Activated T-cell treated with anti-CD3 and anti-CD28 coated beads, Interleukin-2, amount 50 U/mL, for 72 hours (primary cell): Measurements from ENCODE around the gene KIF26B. TPM values are rescaled to one million over a fixed set of nuclear protein-coding genes. Genes with fewer than 3 reads are reported as not detected.

Experiments used
- ATAC-seq, 2 donors: fragments of 150-1000 bp; cut with Tn5 transposase; replicated peaks in 1 of 2; 2 replicates each; pipeline ENCODE4 v1.10.0; 2021; ENCODE audit warnings: moderate library complexity in 2 of 2, mild to moderate bottlenecking in 1 of 2
- DNase-seq, 2 donors: peaks; one replicate each; pipeline ENCODE4 v3.0.0; 2021 to 2022; ENCODE audit warnings: mixed read lengths in 1 of 2
- H3K27ac Mint-ChIP-seq: one replicate; pipeline ENCODE4 v1.8.0; 2022; ENCODE audit warnings: mild to moderate bottlenecking, moderate library complexity, mixed read lengths
- H3K27me3 Mint-ChIP-seq: one replicate; pipeline ENCODE4 v1.8.0; 2022; ENCODE audit warnings: low read depth, mixed read lengths
- H3K36me3 Mint-ChIP-seq, 2 donors: one replicate each; pipeline ENCODE4 v1.8.0; 2022; ENCODE audit warnings: mixed read lengths in 2 of 2, mild to moderate bottlenecking in 1 of 2; ENCODE audit not compliant: insufficient read depth in 2 of 2
- H3K4me1 Mint-ChIP-seq: one replicate; pipeline ENCODE4 v1.8.0; 2022; ENCODE audit warnings: low read depth, mixed read lengths
- H3K4me3 Mint-ChIP-seq, 2 donors: one replicate each; pipeline ENCODE4 v1.8.0; 2022; ENCODE audit warnings: mild to moderate bottlenecking in 2 of 2, mixed read lengths in 2 of 2, moderate library complexity in 2 of 2
- H3K9me3 Mint-ChIP-seq, 2 donors: one replicate each; pipeline ENCODE4 v1.8.0; 2022; ENCODE audit warnings: mixed read lengths in 2 of 2
- total RNA-seq, 2 donors: library from RNA; stranded (reverse); gene quantifications; one replicate each; pipeline ENCODE4 v1.2.3, GENCODE V29; 2022

Gene KIF26B
- total RNA-seq, 2 donors from 2014 or later, result 0.25 to 0.34 TPM

DNA sequence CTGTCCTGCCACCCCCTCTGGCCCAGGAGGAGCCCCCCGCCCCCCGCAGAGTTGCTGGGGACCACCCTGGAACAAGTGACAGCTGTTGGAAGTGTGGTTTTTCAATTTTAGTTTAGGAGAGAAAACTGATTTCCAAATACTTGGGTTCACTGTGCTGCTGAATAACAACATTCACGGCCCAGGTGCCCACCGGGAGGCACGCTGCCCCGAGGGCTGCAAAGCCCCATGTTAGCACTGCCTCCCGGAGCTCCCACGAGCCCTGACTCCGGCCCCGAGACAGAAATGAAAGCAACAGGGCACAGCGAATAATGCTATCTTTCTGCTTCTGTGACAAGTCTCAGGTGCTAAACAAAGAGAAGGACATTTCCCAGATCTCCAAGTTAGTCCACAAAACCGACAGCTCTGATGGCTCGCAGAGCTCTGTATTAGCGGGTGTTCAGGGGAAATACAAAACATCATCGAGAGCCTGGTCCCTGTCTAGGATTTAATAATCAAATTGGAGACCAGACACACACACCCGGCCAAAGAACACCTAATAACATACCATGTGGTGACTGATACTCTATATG is 451.5 kb downstream of the KIF26B start:
- ATAC-seq (no peak), DNase-seq (no peak)
- Mint-ChIP-seq H3K4me3 (no peak overlapping the region), H3K27me3 (peaks cover 7% of the 10 kb centered on the region), H3K9me3 (no peaks in the 10 kb centered on the region), H3K36me3 (no peaks in the 10 kb centered on the region), H3K4me1 (no peaks in the 10 kb centered on the region), H3K27ac (no peak overlapping the region)

DNA sequence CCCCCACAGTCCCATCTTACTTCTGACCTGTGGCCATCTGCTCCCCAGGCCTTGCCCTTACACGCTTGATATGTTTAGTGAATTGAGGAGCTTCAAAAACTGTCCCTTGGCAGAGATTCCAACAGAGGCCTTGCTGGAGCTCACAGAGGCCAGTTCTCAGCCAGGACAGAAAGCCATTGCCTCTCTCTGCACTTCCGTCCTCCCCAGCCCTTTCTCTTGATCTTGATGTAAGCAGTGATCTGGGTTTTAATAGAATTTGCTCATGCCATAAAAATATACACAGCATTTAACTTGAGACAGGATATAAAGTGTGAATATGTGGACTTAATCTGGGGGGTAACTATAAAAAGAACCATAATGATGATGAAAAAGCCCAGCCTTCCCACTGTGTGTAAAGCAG is 453.5 kb downstream of the KIF26B start:
- no peak overlapping the region for H3K27ac Mint-ChIP-seq
- no peak overlapping the region for H3K4me3 Mint-ChIP-seq
- no peaks in the 10 kb centered on the region for H3K36me3 Mint-ChIP-seq
- H3K27me3 Mint-ChIP-seq, result peaks cover 7% of the 10 kb centered on the region
- no peaks in the 10 kb centered on the region for H3K9me3 Mint-ChIP-seq
- DNase-seq (no peak), ATAC-seq (no peak)
- no peaks in the 10 kb centered on the region for H3K4me1 Mint-ChIP-seq

DNA sequence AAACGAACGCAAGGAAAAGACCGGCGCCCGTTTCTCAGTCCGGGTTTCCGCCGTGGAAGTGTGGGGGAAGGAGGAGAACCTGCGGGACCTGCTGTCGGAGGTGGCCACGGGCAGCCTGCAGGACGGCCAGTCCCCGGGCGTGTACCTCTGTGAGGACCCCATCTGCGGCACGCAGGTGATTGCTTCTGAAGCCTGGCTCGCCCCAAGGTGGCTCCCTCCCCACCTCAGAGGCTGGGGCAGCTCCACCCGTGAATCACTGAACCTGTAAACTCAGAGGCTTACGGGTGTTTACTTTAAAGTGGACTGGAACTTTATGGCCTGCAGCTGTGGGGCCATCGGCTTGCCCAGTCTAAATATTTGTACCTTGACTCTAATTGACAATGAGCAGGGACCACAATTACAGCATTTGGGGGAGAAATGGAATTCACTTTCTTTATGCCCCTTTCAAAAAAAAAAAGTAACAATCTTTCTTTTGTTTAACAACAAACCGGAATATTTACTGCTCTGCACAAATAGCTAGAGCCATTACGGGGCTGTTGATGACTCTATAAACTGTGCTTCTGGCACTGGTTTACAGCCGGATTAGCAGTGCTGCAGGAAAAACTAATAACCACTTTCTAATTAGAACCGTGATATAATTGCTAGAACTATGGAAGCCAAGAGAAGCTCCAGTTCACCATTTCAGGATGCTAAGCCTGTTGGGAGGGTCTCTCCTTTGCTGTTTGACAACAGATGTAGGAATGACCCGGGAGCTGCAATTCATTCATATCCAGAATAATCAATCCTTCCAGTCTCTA is 454.8 kb downstream of the KIF26B start:
- H3K27ac Mint-ChIP-seq, result no peak overlapping the region
- peaks cover 7% of the 10 kb centered on the region for H3K27me3 Mint-ChIP-seq

DNA sequence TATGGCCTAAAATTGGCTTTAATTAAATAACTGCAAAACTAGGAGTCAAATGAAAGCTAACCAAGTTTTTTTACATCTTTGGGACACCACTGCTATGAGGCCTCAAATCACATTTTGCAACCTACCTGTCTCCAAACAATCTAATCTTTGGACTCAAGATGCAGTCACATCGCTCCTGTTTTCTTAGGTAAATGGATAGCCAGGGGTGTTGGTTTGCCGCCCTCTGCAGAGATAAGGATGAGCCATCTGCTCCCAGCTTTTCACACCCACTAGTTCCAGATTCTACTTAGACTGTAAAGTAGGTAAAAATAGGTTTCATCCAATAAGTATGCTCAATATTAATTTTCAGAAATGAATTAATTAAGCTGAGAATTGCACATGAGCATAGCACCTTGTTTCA is 456.5 kb downstream of the KIF26B start:
- peaks cover 10% of the 10 kb centered on the region for H3K27me3 Mint-ChIP-seq
- H3K4me1 Mint-ChIP-seq, result no peaks in the 10 kb centered on the region
- no peak for ATAC-seq
- no peaks in the 10 kb centered on the region for H3K9me3 Mint-ChIP-seq
- H3K4me3 Mint-ChIP-seq, result no peak overlapping the region
- H3K36me3 Mint-ChIP-seq, result no peaks in the 10 kb centered on the region
- no peak overlapping the region for H3K27ac Mint-ChIP-seq
- DNase-seq, result no peak

More for the DNA sequence above, 454.8 kb downstream of the KIF26B start:
- no peaks in the 10 kb centered on the region for H3K4me1 Mint-ChIP-seq
- no peaks in the 10 kb centered on the region for H3K36me3 Mint-ChIP-seq
- ATAC-seq, result no peak
- no peak for DNase-seq
- H3K9me3 Mint-ChIP-seq, result no peaks in the 10 kb centered on the region
- no peak overlapping the region for H3K4me3 Mint-ChIP-seq

DNA sequence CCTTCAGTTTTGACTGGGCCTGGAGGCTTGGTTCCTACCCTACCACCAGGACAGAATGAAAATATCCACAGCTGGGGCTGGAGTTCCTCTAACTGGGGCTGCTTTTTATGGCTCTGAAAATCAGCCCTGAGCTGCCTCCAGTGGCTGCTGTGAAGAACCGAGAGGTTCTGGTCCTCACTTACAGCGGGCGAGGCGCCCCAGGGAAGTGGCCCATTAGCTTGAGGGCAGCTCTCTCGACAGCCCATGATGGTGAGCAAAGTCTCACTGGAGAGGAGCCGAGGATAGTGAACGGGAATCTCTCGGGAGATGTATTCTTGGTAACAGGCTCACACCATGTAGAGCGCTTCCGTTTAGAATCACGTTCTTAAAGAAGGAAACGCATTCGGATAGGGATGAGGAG is 459.7 kb downstream of the KIF26B start:
- H3K4me3 Mint-ChIP-seq, result no peak overlapping the region
- peaks cover 4% of the 10 kb centered on the region for H3K27me3 Mint-ChIP-seq

DNA sequence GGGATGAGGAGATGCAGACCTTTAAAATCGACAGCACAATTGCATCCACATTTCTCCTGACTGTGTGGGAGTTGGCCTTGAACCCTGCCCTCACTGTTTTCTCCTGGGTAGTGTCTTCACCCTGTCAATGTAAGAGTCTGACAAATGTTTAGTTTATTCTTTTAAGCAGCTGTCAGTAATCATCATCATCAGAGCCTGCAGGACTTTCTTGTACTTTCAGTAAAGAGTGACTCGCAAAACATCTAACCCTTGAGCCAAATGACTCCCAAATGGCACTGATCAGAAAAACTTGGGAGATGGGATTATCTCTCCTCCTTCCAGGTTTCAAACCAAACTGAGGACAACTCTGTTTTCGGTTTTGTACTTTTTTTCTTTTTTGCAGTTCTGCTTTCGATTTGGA is 460.2 kb downstream of the KIF26B start:
- Mint-ChIP-seq H3K9me3 (no peaks in the 10 kb centered on the region), H3K27ac (no peak overlapping the region), H3K4me3 (no peak overlapping the region), H3K4me1 (no peaks in the 10 kb centered on the region), H3K36me3 (no peaks in the 10 kb centered on the region), H3K27me3 (peaks cover 4% of the 10 kb centered on the region)
- DNase-seq (no peak), ATAC-seq (no peak)

More for the DNA sequence above, 459.7 kb downstream of the KIF26B start:
- Mint-ChIP-seq H3K36me3 (no peaks in the 10 kb centered on the region), H3K9me3 (no peaks in the 10 kb centered on the region), H3K27ac (no peak overlapping the region), H3K4me1 (no peaks in the 10 kb centered on the region)
- DNase-seq (no peak), ATAC-seq (no peak)

DNA sequence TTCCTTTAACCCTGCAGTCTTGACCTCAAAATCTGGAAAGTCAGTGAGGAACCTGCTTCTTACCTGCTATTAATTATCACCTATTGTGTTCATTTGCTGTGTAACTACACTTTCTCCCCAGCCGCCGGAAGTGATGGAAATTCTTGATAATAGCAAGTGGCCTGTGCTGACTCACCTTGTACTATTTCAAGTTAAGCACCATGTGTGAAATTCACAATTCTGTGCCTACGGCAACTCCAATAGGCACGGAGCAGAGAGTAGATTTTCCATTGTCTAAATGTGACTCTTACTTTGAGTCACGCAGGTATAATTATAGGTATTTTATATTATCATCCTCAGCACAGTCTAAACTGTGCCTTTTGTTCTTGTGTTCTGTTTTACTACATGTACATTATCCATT is 466.8 kb downstream of the KIF26B start:
- H3K27me3 Mint-ChIP-seq, result peaks cover 10% of the 10 kb centered on the region
- H3K36me3 Mint-ChIP-seq, result no peaks in the 10 kb centered on the region
- peaks cover 0 to 1% of the 10 kb centered on the region in 2 donors for H3K9me3 Mint-ChIP-seq
- peaks cover 10% of the 10 kb centered on the region for H3K4me1 Mint-ChIP-seq
- ATAC-seq, result no peak
- no peak overlapping the region for H3K4me3 Mint-ChIP-seq
- no peak for DNase-seq
- no peak overlapping the region for H3K27ac Mint-ChIP-seq

DNA sequence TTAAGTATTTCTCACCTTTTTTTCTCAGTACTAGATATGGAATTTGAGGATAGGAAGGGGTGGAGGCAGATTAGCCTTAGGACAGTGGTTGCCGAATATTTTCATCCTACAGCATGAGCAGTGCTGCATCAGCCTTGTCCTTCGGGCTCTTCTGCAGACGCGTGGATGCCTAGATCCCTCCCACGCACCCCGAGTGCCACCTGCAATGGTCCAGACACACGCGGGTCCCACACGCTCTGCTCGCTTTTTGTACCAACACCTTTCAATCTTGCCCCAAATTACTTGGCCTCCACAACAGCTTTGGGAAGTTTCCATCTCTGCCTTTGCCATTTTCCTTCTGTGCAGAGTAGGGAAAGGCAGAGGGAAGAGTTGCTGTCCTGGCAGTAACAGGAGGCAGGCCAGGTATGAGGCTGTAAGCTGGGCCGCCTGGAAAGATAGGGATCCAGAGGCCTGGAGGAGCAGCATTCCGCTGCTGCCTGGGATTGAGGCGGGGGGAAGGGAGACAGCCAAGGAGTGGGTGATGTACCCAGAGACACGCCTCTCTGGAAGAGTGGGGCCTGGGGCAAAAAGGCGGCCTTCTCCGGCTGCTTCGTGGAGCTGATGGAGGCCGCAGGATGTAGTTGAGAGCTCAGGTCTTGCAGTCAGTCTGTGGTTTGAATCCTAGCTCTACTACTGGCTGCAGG is 467.7 kb downstream of the KIF26B start:
- Mint-ChIP-seq H3K4me3 (no peak overlapping the region), H3K9me3 (peaks cover 1 to 5% of the 10 kb centered on the region in 2 donors), H3K27me3 (peaks cover 16% of the 10 kb centered on the region), H3K27ac (no peak overlapping the region), H3K4me1 (peaks cover 10% of the 10 kb centered on the region), H3K36me3 (no peaks in the 10 kb centered on the region)
- ATAC-seq, result no peak
- no peak for DNase-seq

DNA sequence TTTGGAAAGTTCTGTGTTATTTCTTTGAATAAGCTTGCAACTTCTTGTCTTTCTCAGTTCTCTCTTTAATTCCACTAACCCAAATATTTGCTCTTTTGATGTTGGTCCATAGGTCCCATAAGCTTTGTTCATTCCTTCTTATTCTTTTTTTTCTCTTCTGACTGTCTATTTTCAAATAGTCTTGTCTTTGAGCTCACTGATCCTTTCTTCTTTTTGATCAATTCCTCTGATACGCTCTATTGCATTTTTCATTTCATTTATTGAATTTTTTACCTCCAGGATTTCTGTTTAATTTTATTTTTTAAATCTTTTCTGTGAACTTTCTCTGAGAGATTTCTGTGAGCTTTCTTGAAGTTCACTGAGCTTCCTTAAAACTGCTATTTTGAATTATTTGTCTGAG is 486.6 kb downstream of the KIF26B start:
- Mint-ChIP-seq H3K27me3 (no peaks in the 10 kb centered on the region), H3K36me3 (peaks cover 9 to 17% of the 10 kb centered on the region in 2 donors), H3K4me1 (no peaks in the 10 kb centered on the region), H3K4me3 (no peak overlapping the region), H3K27ac (no peak overlapping the region), H3K9me3 (peaks cover 15 to 23% of the 10 kb centered on the region in 2 donors)
- ATAC-seq, result no peak
- DNase-seq, result no peak

DNA sequence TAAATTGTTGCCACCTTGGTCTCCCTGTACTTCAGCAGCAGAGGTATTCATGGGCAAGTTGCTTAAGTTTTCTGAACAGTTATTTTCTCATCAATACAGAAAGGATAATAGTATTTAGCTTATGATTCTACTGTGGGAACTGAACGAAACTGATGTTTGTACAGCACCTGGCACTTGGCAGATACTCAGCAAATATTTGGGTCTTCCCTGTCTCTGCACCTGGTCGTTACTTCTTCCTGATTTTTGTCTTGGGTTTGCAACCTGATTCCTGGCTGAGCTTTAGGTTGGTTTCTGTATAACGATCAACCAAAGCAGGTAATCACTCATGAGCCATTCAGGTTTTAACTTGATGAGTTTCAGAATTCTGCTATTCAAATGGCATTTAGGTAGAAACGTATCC is 490.6 kb downstream of the KIF26B start:
- no peak for ATAC-seq
- H3K27ac Mint-ChIP-seq, result no peak overlapping the region
- peaks cover 7% of the 10 kb centered on the region for H3K4me1 Mint-ChIP-seq

DNA sequence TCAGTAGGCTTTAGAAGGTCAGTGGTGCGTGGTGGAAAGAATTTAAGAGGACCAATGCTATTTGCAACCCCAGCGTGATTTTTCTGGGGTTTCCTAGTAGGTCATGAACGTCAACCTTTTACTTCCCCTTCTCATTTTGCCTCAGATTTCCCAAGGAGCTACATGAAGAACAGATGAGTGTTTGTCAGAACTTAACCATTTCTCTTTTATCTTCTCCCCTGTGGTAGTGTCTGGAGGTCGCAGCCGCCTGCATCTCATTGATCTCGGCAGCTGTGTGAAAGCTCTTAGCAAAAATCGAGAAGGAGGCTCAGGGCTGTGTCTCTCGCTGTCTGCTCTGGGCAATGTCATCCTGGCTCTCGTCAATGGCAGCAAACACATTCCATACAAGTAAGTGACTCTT is 491.1 kb downstream of the KIF26B start:
- H3K27ac Mint-ChIP-seq, result no peak overlapping the region
- peaks cover 5% of the 10 kb centered on the region for H3K27me3 Mint-ChIP-seq
- peaks cover 9 to 16% of the 10 kb centered on the region in 2 donors for H3K36me3 Mint-ChIP-seq
- no peak overlapping the region for H3K4me3 Mint-ChIP-seq
- DNase-seq, result no peak
- peaks cover 14 to 18% of the 10 kb centered on the region in 2 donors for H3K9me3 Mint-ChIP-seq
- ATAC-seq, result peak in 1 of 2 donors; percentile 37
- peaks cover 7% of the 10 kb centered on the region for H3K4me1 Mint-ChIP-seq

More for the DNA sequence above, 490.6 kb downstream of the KIF26B start:
- no peak overlapping the region for H3K4me3 Mint-ChIP-seq
- no peak for DNase-seq
- peaks cover 9 to 16% of the 10 kb centered on the region in 2 donors for H3K36me3 Mint-ChIP-seq
- H3K9me3 Mint-ChIP-seq, result peaks cover 14 to 18% of the 10 kb centered on the region in 2 donors
- H3K27me3 Mint-ChIP-seq, result peaks cover 5% of the 10 kb centered on the region

DNA sequence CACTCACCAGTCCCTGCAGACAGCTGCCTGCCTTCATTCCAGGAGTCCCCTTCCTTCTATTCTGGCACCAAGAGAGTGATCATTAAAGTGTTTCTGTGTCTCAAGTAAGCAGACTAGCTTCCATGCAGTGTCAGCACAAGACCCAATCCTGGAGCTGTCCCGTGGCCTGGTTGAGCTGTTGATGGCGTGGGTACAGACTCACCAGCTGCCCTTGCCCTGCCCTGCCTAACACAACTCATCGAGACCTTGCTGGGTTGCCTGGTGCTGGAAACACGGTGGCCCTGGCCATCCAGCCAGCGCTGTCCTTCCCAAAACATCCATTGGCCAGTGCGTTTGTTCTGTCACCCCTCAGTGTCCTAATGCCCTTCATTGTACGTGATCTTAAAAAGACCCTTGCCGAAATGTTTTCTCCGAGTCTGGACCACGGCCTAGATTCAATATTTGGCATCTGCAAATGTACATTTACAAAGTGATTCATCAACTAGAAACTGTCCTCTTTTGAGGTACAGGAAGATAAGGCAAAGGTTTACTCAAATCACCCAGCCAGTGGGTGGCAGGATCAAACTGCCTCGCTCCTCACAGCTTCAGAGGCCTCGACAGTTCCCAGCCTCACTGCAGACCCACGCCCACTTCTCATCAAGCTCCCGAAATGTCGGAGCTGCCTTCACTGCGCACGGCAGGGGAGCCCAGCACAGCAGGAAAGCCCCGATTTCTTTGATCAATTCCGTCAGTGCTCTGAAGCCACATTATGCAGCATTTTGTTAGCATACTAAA is 494.2 kb downstream of the KIF26B start:
- Mint-ChIP-seq H3K27me3 (peaks cover 5% of the 10 kb centered on the region), H3K4me3 (no peak overlapping the region), H3K27ac (no peak overlapping the region), H3K9me3 (peaks cover 4 to 5% of the 10 kb centered on the region in 2 donors), H3K36me3 (peaks cover 0 to 6% of the 10 kb centered on the region in 2 donors), H3K4me1 (peaks cover 7% of the 10 kb centered on the region)
- ATAC-seq (peak; percentile 70 to 78), DNase-seq (peak in 1 of 2 donors; percentile 22)

DNA sequence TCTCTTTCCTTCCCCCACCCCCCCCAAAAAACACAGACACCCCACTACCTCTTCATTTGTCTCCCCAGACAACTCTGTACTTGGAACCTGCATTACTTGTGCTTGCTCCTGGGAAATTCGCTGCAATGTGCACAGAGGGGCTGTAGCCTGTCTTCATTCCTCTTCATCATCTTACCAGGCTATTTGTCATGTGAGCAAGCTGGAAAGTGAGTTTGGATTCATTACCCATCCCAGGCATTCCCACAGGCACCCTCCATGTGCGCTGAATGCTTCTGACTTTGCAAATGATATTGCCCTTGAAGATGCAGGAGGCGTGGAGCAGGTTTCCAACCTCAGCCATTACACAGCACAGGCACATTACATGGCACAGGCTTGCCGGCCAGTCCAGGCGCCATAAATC is 494.9 kb downstream of the KIF26B start:
- H3K27ac Mint-ChIP-seq, result no peak overlapping the region

More for the DNA sequence above, 494.9 kb downstream of the KIF26B start:
- Mint-ChIP-seq H3K36me3 (peaks cover 0 to 1% of the 10 kb centered on the region in 2 donors), H3K4me3 (no peak overlapping the region), H3K27me3 (peaks cover 5% of the 10 kb centered on the region), H3K9me3 (peaks cover 1 to 4% of the 10 kb centered on the region in 2 donors), H3K4me1 (peaks cover 7% of the 10 kb centered on the region)
- ATAC-seq, result no peak
- no peak for DNase-seq
